SK-N-SH (cell line): ENCODE data around the gene RBM14. TPM values are rescaled to one million over a fixed set of nuclear protein-coding genes. Genes with fewer than 3 reads are reported as not detected.

Source experiments
- CTCF ChIA-PET: fragments of 300-600, 350-600 bp; formaldehyde crosslinking; extraction: SDS; loops from one replicate; lab custom pipeline; 2021; lab: Yijun Ruan, JAX
- POLR2A ChIA-PET: fragments of 350-600 bp; sonication (Branson Sonifier 250); formaldehyde crosslinking; extraction: SDS; loops from one replicate; lab custom pipeline; 2020; ENCODE audit warnings: antibody characterized with exemption, inconsistent platforms; lab: Yijun Ruan, JAX
- DNase-seq: peaks from one replicate; pipeline ENCODE4 v3.0.0; 2012
- H2AFZ ChIP-seq: fragments of 200-600 bp; sonication (generic); 2 replicates; pipeline ENCODE4 v1.8.1; 2016; ENCODE audit warnings: antibody characterized with exemption, mild to moderate bottlenecking, low read depth
- H3F3A ChIP-seq: fragments of 200-600 bp; sonication (generic); replicated peaks from 2 replicates; pipeline ENCODE3; 2016; ENCODE audit warnings: antibody characterized with exemption, mild to moderate bottlenecking; ENCODE audit not compliant: insufficient read depth
- H3K27ac ChIP-seq, 2 experiments: fragments of 200-500 bp in 1 of 2; fragments of 200-600 bp in 1 of 2; sonication (Bioruptor generic) in 1 of 2; sonication (generic), shearing (Covaris generic) in 1 of 2; 2 replicates each; pipeline versions ENCODE4 v1.5.1 to v1.6.1; 2014 to 2016; ENCODE audit warnings: low read depth in 2 of 2, inconsistent platforms in 1 of 2, low read length in 1 of 2, mild to moderate bottlenecking in 1 of 2, mixed read lengths in 1 of 2
- H3K27me3 ChIP-seq: fragments of 200-600 bp; sonication (generic), shearing (Covaris generic); 2 replicates; pipeline ENCODE4 v1.6.1; 2016; ENCODE audit warnings: mixed run types; ENCODE audit not compliant: insufficient read depth
- H3K36me3 ChIP-seq, 2 experiments: fragments of 200-500 bp in 1 of 2; fragments of 200-600 bp in 1 of 2; sonication (Bioruptor generic) in 1 of 2; sonication (generic) in 1 of 2; replicated peaks in 1 of 2; 2 replicates each; pipeline versions ENCODE3 to v1.5.1; 2014 to 2016; ENCODE audit warnings: low read length in 1 of 2, mild to moderate bottlenecking in 1 of 2; ENCODE audit not compliant: insufficient read depth in 2 of 2, control insufficient read depth in 1 of 2
- H3K4me1 ChIP-seq, 2 experiments: fragments of 200-500 bp in 1 of 2; fragments of 200-600 bp in 1 of 2; sonication (Bioruptor generic) in 1 of 2; sonication (generic), shearing (Covaris generic) in 1 of 2; 2 replicates each; pipeline versions ENCODE4 v1.5.1 to v1.6.1; 2014 to 2016; ENCODE audit warnings: low read depth in 1 of 2, low read length in 1 of 2, mixed run types in 1 of 2; ENCODE audit not compliant: insufficient read depth in 2 of 2, control insufficient read depth in 1 of 2
- H3K4me2 ChIP-seq: fragments of 200-600 bp; sonication (generic), shearing (Covaris generic); 2 replicates; pipeline ENCODE4 v1.6.1; 2017; ENCODE audit warnings: mixed run types
- H3K4me3 ChIP-seq, 2 experiments: fragments of 200-500 bp in 1 of 2; fragments of 200-600 bp in 1 of 2; sonication (Bioruptor generic) in 1 of 2; sonication (generic), shearing (Covaris generic) in 1 of 2; 2 replicates each; pipeline versions ENCODE4 v1.5.1 to v1.8.1; 2014 to 2016; ENCODE audit warnings: low read depth in 2 of 2, inconsistent platforms in 1 of 2, low read length in 1 of 2, mild to moderate bottlenecking in 1 of 2, mixed read lengths in 1 of 2, moderate library complexity in 1 of 2
- H3K79me2 ChIP-seq: fragments of 200-600 bp; sonication (generic); 2 replicates; pipeline ENCODE4 v1.8.1; 2017; ENCODE audit warnings: mild to moderate bottlenecking; ENCODE audit not compliant: insufficient read depth
- H3K9ac ChIP-seq: fragments of 200-600 bp; sonication (generic); 2 replicates; pipeline ENCODE4 v1.6.1; 2017; ENCODE audit warnings: mixed run types
- H3K9me2 ChIP-seq: fragments of 200-600 bp; sonication (generic); 2 replicates; pipeline ENCODE4 v1.6.1; 2017; ENCODE audit warnings: mixed run types
- H3K9me3 ChIP-seq: fragments of 200-600 bp; sonication (generic); 2 replicates; pipeline ENCODE4 v1.6.1; 2017; ENCODE audit warnings: mixed run types, mild to moderate bottlenecking, moderate library complexity
- H4K20me1 ChIP-seq: fragments of 200-600 bp; sonication (generic); 2 replicates; pipeline ENCODE4 v1.6.1; 2017; ENCODE audit warnings: mild to moderate bottlenecking, mixed run types; ENCODE audit not compliant: insufficient read depth
- CHD2 ChIP-seq: fragments of 150-350 bp; IDR thresholded peaks from 2 replicates; pipeline ENCODE4 v1.6.1; 2018; ENCODE audit warnings: low read length; ENCODE audit not compliant: partially characterized antibody
- CTCF ChIP-seq: fragments of 200-600 bp; sonication (generic); IDR thresholded peaks from 2 replicates; pipeline ENCODE4 v1.6.1; 2017; ENCODE audit warnings: antibody characterized with exemption, mild to moderate bottlenecking, moderate library complexity
- EP300 ChIP-seq, 2 experiments: IDR thresholded peaks; 2 replicates each; pipeline versions ENCODE4 v1.4.0 to v1.6.1; 2012; ENCODE audit warnings: borderline replicate concordance in 1 of 2, low read depth in 1 of 2, low read length in 1 of 2
- GABPA ChIP-seq: IDR thresholded peaks from 2 replicates; pipeline ENCODE4 v1.4.0; 2012; ENCODE audit warnings: low read depth, mild to moderate bottlenecking
- GATA2 ChIP-seq: sonication (generic); formaldehyde crosslinking; IDR thresholded peaks from 2 replicates; pipeline ENCODE4 v1.5.0; 2020; ENCODE audit warnings: mild to moderate bottlenecking, missing genetic modification reagents
- IRF3 ChIP-seq: fragments of 150-350 bp; IDR thresholded peaks from 2 replicates; pipeline ENCODE4 v1.6.1; 2016; ENCODE audit warnings: mild to moderate bottlenecking, low read depth, low read length
- PBX3 ChIP-seq: IDR thresholded peaks from 2 replicates; pipeline ENCODE4; 2012
- RCOR1 ChIP-seq: fragments of 150-350 bp; IDR thresholded peaks from 2 replicates; pipeline ENCODE4 v1.6.1; 2017; ENCODE audit warnings: antibody characterized with exemption, low read length
- RFX5 ChIP-seq: IDR thresholded peaks from 2 replicates; pipeline ENCODE4 v1.6.1; 2012; ENCODE audit warnings: mild to moderate bottlenecking, improper control_type of control experiment, low read length
- TAF1 ChIP-seq: IDR thresholded peaks from 2 replicates; pipeline ENCODE4 v1.6.1; 2012; ENCODE audit warnings: low read depth, mild to moderate bottlenecking, low read length, moderate library complexity, borderline replicate concordance
- TEAD4 ChIP-seq: IDR thresholded peaks from 2 replicates; pipeline ENCODE4 v1.4.0; 2012; ENCODE audit warnings: mild to moderate bottlenecking, borderline replicate concordance; ENCODE audit not compliant: insufficient read depth
- YY1 ChIP-seq: IDR thresholded peaks from 2 replicates; pipeline ENCODE4 v1.4.0; 2012; ENCODE audit warnings: low read depth, mild to moderate bottlenecking
- ZBTB33 ChIP-seq: IDR thresholded peaks from 2 replicates; pipeline ENCODE4 v1.4.0; 2012; ENCODE audit warnings: low read depth, borderline replicate concordance
- WGBS: methylation state at CpG from one replicate; pipeline ENCODE4 v1.1.6; 2017; ENCODE audit warnings: low lambda C conversion rate; 5-methylcytosine and 5-hydroxymethylcytosine counted together
- polyA plus RNA-seq, 3 experiments: library from polyadenylated mRNA; depleted of rRNA; stranded (reverse); fragments of >200 nt; gene quantifications; 2 replicates each; pipeline ENCODE4 v1.2.3, GENCODE V29; 2012

RBM14 gene
- polyA plus RNA-seq, 1 of the 3 experiments (the other 2 are of a cell fraction), result 19.8 TPM

- TF ChIP-seq GATA2 (CRISPR knock-in tag) (no peak), PBX3 (no peak), RFX5 (no peak), GABPA (no peak), TAF1 (no peak), YY1 (no peak)
- 90% methylated on average over 6 of the region's 6 CpGs for WGBS
- Histone ChIP-seq H3K36me3 (peaks cover 7 to 52% of the 10 kb centered on the region in 2 experiments), H2AFZ (no peak overlapping the region), H3K4me2 (no peak overlapping the region), H3K79me2 (peaks cover 97% of the 10 kb centered on the region), H3K27ac (no peak overlapping the region), H4K20me1 (peaks cover 53% of the 10 kb centered on the region), H3K9me2 (no peaks in the 10 kb centered on the region), H3K4me3 (no peak overlapping the region), H3K9me3 (no peaks in the 10 kb centered on the region), H3K27me3 (no peaks in the 10 kb centered on the region), H3F3A (peaks cover 27% of the 10 kb centered on the region), H3K9ac (no peak overlapping the region), H3K4me1 (no peaks in the 10 kb centered on the region)
- DNase-seq, result no peak
- POLR2A ChIA-PET, result interaction anchor here (0.7 to 1.3 kb wide), 2 partner anchors 14 to 62 kb away, joined by 3 to 5 read pairs; partner anchors contain the start of gene RBM4
- CTCF ChIA-PET, result interaction anchor here (1.4 to 1.5 kb wide), 2 partner anchors 10 to 25 kb away, joined by 4 read pairs; partner anchors contain the start of gene RBM4B
Observed at GRCh38 chr11:66653123-66653522, 36.7 kb downstream of the RBM14 start.

- Histone ChIP-seq H3K27ac (no peak overlapping the region), H4K20me1 (peaks cover 17% of the 10 kb centered on the region), H3K4me2 (no peak overlapping the region), H3K9me3 (no peaks in the 10 kb centered on the region), H3K9ac (no peak overlapping the region)
- CTCF ChIA-PET, result no interaction called here
- DNase-seq, result no peak
- TF ChIP-seq TAF1, result no peak
- TF ChIP-seq, all 33 proteins: peak for 0
- WGBS, result 94% methylated on average over 2 of the region's 2 CpGs
- Histone ChIP-seq H3K27me3 (no peaks in the 10 kb centered on the region), H3K9me2 (no peaks in the 10 kb centered on the region), H3K36me3 (peaks cover 14 to 43% of the 10 kb centered on the region in 2 experiments), H3F3A (peaks cover 9% of the 10 kb centered on the region), H3K4me1 (no peaks in the 10 kb centered on the region), H2AFZ (no peak overlapping the region), H3K4me3 (no peak overlapping the region), H3K79me2 (peaks cover 86% of the 10 kb centered on the region)
- POLR2A ChIA-PET, result interaction anchor here (0.6 to 1.1 kb wide), 2 partner anchors 13 to 83 kb away, joined by 3 read pairs; no protein-coding TSS in a partner anchor
Observed at GRCh38 chr11:66659763-66660162, 43.3 kb downstream of the RBM14 start.

GRCh38 chr11:66663741-66664296 lies 47.4 kb downstream of the RBM14 start:
- CTCF ChIA-PET, result interaction anchor here (1.0 to 1.7 kb wide), 3 partner anchors 9 to 274 kb away, joined by 4 to 8 read pairs (median 4); no protein-coding TSS in a partner anchor
- Histone ChIP-seq H3K27me3 (no peaks in the 10 kb centered on the region), H3K4me3 (no peak overlapping the region), H3K9me3 (no peaks in the 10 kb centered on the region), H3K79me2 (peaks cover 87% of the 10 kb centered on the region), H3F3A (peaks cover 30% of the 10 kb centered on the region), H3K4me1 (no peaks in the 10 kb centered on the region), H3K9me2 (no peaks in the 10 kb centered on the region), H3K9ac (no peak overlapping the region), H3K4me2 (no peak overlapping the region), H2AFZ (no peak overlapping the region), H4K20me1 (peaks cover 50% of the 10 kb centered on the region), H3K27ac (no peak overlapping the region), H3K36me3 (peaks cover 53 to 67% of the 10 kb centered on the region in 2 experiments)
- TF ChIP-seq TEAD4, result no peak
- TF ChIP-seq EP300 (IDR thresholded peaks at IDR 0.05; ENCODE audit: borderline replicate concordance in 1 of 2, low read depth in 1 of 2, low read length in 1 of 2), result no peak
- TF ChIP-seq CHD2, result no peak
- no peak for TF ChIP-seq RCOR1
- TF ChIP-seq ZBTB33, result no peak
- TF ChIP-seq IRF3, result no peak
- TF ChIP-seq CTCF, result no peak
- POLR2A ChIA-PET, result interaction anchor here (1.4 to 1.6 kb wide), 2 partner anchors 9 to 26 kb away, joined by 4 read pairs; partner anchors contain the start of gene RBM4
- WGBS, result 93% methylated on average over 1 of the region's 1 CpG
- no peak for DNase-seq
